GM18520 (cell line): Measurements from ENCODE around the gene MCRS1.
"Not testable (repeated sequence)": the region's sequence is repeated elsewhere in the genome, so short reads cannot be mapped to it uniquely, and the experiment has no call there.

Source experiments
- ATAC-seq: cut with Tn5 transposase; IDR thresholded peaks from one replicate; pipeline ENCODE4 v1.9.1; 2021; ENCODE audit not compliant: unreplicated experiment

MCRS1 gene

GRCh38 chr12:49542592-49543160, 25.3 kb downstream of the MCRS1 start:
- ATAC-seq = no peak

- ATAC-seq = no peak
These were observed 25.9 kb downstream of the MCRS1 start for GRCh38 chr12:49541911-49542505.

- no peak for ATAC-seq
These were observed 26.6 kb downstream of the MCRS1 start for GRCh38 chr12:49541140-49541861.

- no peak for ATAC-seq
These were observed 27.5 kb downstream of the MCRS1 start for GRCh38 chr12:49540229-49541139.

GRCh38 chr12:49539406-49540228, 28.3 kb downstream of the MCRS1 start:
- ATAC-seq = no peak

- peak; percentile 49 for ATAC-seq
These were observed 29.2 kb downstream of the MCRS1 start, which contains the start of gene KCNH3 for GRCh38 chr12:49538510-49539403. TSS of gene KCNH3 (plus strand) at chr12:49539030. CDS start at chr12:49539417, 387 bp downstream.

GRCh38 chr12:49537752-49538509, 30.0 kb downstream of the MCRS1 start:
- no peak for ATAC-seq

- ATAC-seq = no peak
These were observed 30.7 kb downstream of the MCRS1 start for GRCh38 chr12:49537231-49537751.

- ATAC-seq = no peak
These were observed 31.3 kb downstream of the MCRS1 start for GRCh38 chr12:49536526-49537071.

- ATAC-seq = no peak
These were observed 31.9 kb downstream of the MCRS1 start for GRCh38 chr12:49535921-49536525.

- ATAC-seq = no peak
These were observed 33.1 kb downstream of the MCRS1 start for GRCh38 chr12:49534731-49535278.

- not testable (repeated sequence) for ATAC-seq
These were observed 33.8 kb downstream of the MCRS1 start for GRCh38 chr12:49534122-49534521.

GRCh38 chr12:49533331-49533730, 34.6 kb downstream of the MCRS1 start:
- no peak for ATAC-seq

- ATAC-seq = no peak
These were observed 36.2 kb downstream of the MCRS1 start for GRCh38 chr12:49531745-49532144.

GRCh38 chr12:49529414-49529813, 38.5 kb downstream of the MCRS1 start:
- no peak for ATAC-seq

- no peak for ATAC-seq
These were observed 40.4 kb downstream of the MCRS1 start for GRCh38 chr12:49527361-49528130.

- ATAC-seq = no peak
These were observed 42.0 kb downstream of the MCRS1 start for GRCh38 chr12:49525942-49526341.
